Measurements from ENCODE around the gene ANKRD22.
"Not testable (repeated sequence)": the region's sequence is repeated elsewhere in the genome, so short reads cannot be mapped to it uniquely, and the experiment has no call there.

ANKRD22 gene

GRCh38 chr10:88877298-88877697 lies 25.7 kb upstream of the ANKRD22 start:
- DNase-seq: no peak

DNA sequence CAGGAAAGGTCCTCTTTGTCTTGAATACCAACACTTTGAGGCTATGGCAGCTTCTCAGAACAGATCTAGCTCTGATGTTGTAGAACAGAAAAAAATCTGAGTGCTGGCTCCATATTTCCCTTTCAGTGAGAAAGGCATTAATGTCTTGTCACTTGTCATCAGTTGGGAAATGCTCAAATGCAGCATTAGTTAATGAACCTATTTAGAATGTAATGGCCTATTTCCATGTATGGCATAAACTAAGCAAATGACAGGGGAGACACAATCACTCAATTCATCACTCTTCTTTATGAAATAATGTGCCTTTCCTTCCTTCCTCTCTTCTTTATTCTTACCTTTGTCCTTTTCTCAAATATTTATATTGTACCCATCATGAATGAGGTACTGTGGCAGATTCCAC lies 23.4 kb upstream of the ANKRD22 start:
- DNase-seq: no peak

DNA sequence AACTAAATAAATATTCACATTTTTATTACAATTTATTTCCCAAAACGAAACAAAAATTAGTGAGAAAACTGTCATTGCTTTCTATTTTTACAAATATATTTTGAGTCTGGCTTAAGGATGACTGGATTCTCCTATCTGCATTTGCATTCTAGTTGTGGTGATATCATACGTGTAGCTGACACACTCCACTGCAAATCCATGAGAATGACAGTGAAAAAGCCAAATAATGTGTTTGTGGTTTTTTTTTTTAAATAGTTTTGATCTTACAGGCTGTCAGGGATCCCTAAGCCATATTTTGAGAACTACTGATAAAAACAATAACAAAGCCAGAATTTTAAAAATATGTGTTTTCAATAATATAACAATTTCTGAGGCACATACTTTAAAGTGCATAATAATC lies 22.6 kb upstream of the ANKRD22 start:
- no peak for DNase-seq

DNA sequence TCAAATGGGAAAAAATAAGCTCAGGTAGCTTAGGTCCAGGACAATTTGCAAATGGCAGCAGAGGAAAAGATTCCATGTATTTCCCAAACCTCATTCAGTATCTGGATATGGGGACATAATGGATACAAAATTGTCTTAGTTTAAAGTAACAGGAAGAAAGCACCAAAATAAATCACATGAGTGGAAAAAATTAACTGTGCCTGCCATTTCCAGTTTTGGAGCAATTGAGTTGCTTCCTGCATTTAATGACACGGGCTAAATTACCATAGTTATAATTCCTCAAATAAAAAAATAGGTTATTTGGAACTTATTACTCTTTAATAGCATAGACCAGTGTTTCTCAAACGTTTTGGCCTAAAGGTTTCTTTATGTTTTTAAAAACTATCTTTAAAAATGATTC lies 22.1 kb upstream of the ANKRD22 start:
- DNase-seq: no peak

DNA sequence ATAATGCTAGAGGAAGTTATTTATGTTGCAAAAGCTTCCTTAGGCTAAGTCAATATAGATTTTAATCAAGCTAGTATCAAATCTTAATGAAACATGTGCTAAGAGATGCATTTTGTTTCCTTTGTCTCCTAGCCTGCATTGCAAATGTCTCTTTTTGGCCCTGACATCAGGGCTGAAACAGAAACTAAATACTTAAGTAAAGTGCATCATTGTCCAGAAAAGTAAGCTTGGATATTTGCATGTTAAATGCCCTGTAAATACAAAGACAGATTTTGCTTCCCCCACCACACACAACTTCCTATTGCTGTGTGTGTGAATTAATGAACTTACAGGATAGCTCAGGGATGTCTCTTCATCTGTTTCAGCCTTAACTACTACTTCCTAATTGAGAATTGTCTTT lies 18.4 kb upstream of the ANKRD22 start:
- no peak for DNase-seq

GRCh38 chr10:88866454-88866853 lies 14.8 kb upstream of the ANKRD22 start:
- DNase-seq: no peak

- DNase-seq: no peak
Measured at GRCh38 chr10:88865281-88865876, 13.7 kb upstream of the ANKRD22 start.

DNA sequence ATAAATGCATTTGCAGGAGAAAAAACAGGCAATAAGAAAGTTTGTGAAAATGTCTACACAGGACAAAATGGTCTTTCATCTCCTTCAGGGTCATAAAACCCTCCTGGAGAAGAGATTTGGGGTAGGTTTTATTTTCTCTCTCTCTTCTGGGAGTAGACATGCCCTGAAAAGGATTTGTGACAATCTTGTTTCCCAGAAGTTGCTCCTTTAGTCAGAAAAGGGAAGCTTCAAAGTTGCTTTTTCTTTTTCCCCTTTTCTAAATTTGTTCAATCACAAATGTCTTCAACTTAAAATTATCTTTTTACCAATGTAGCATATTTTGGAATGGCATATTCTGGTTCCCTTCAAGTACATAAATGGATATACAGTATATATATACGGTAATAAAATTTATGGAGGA lies 9.4 kb upstream of the ANKRD22 start:
- DNase-seq: no peak

GRCh38 chr10:88858491-88858890 lies 6.8 kb upstream of the ANKRD22 start:
- DNase-seq: no peak

GRCh38 chr10:88857831-88858230 lies 6.2 kb upstream of the ANKRD22 start:
- DNase-seq: no peak

- DNase-seq: no peak
Measured at GRCh38 chr10:88854684-88855083, 3.0 kb upstream of the ANKRD22 start.

DNA sequence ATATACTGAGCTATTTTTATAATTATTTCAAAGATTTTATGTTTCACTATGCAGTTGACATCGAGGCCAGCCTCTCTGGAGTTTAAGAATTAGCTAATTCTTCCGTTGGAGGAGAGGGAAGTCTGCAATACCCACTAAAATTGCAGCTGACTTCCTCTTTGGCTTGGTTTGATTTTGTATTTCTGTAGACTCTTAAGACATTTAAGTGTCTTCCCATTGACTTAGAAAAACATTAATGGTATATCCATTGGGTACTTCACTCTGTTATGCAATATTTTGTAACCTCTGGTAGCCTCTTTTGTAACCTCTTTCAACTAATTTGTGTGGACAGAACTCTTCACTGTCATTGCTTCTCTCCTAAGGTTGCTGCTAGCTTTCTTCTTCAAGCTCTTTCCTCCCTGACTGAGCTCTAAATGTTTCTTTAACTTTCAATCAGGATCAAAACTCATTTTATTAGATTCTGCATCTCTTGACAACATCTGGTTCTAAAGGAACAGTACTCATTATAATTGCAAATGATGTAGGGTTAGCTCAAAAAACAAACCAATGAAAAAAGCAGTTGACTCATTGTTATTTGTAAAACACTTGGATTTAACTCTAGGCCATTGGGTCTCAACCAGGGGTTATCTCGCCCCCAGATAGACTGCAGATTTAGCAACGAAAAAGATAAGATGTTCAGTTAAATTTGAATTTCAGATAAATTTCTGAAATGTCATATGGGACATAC lies 1.7 kb upstream of the ANKRD22 start:
- no peak for DNase-seq

DNA sequence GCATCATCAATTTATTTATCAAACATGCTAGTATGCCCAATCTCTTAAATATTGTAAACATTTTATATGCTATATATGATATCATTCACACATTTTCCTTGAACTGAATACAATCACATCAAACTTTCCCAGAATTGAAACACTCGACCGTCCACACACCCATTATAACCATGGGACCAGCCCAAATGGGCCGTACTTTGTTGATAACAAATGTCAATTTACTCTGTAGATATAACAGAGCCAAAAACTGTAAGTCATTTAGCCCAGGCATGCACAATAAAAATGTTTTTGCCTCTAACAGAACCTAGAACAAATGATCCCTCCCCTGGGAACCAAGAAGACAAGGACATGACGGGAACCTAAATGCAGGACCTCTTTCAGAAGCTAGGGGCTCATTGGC lies 683 bp upstream of the ANKRD22 start:
- no peak for DNase-seq

DNA sequence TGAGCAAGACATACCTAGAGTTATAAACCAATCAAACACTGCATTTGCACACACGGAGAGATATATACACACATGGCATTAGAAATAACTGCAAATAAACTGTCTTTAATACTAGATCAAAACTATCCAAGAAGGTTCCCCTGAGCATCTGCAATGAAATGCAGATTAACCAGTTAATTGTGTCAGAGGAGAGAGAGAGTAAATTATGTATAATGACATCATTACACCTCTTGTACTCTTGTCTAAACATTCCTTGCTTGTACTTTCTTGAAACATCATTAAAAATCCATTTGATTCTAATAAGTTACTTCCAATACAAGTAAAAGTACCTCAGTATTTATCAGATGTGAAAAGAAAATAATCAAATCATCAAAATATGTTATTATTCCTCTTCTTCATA lies 932 bp downstream of the ANKRD22 start:
- DNase-seq: no peak

DNA sequence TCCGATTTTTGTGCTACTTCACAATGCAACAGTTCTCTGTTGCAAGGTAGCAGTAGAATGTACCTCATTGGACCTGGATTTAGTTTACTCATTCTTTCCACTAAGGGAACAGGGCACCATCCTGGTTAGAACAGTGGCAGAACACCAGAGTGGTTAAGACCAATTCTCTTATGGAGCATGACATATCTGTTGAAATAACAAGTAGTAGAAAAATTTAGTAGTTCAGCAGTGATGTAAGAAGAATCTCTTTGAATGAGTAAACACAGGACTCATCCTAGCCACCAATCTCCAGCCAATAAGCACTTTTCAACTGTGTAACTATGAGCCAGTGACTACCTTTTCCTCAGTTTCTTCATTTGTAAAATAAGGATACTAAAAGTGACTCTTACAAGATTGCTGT lies 2.4 kb downstream of the ANKRD22 start:
- no peak for DNase-seq

- DNase-seq: no peak
Measured at GRCh38 chr10:88848499-88848898, 3.1 kb downstream of the ANKRD22 start.

DNA sequence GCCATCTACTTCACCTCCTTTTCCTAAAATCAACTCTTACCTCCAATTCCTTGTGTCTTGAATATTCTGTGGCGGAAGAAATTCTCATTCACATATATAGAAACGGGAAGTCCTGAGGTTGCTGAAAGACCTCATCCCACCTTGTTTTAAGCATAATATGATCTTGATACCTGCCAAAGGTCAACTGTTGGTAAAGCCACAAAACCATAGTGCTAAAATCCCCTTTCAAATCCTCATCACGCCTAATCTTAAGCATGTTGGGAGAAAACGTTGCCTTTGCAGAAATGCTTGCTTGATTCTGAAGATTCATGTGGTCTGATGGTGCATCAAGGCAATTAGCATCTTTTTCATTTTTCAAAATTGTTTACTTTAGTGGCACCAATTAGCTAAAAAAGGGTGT lies 8.5 kb downstream of the ANKRD22 start:
- no peak for DNase-seq

- DNase-seq: no peak
Measured at GRCh38 chr10:88841316-88842111, 10.1 kb downstream of the ANKRD22 start.

GRCh38 chr10:88840881-88841280 lies 10.8 kb downstream of the ANKRD22 start:
- no peak for DNase-seq

DNA sequence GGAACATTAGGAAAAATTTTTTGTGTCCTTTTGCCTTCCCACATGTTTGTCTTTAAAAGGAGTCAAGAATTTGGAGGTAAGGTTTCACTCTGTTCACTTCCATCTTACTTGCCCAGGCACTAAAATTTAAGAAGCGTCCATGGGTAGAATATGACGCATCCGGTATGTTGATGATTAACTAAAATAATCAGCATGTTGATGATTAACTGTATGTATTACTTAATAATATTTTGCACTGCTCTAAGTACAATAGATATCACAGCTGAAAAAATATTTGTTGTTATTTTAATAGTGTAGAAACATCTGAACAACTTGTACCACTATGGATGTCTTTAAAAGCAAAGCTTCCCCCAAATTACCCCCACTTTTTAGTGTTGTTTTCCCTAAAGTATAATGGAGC lies 11.5 kb downstream of the ANKRD22 start:
- DNase-seq: no peak

- no peak for DNase-seq
Measured at GRCh38 chr10:88838766-88839350, 12.8 kb downstream of the ANKRD22 start.

- DNase-seq: not testable (repeated sequence)
Measured at GRCh38 chr10:88837632-88838031, 14.0 kb downstream of the ANKRD22 start.

GRCh38 chr10:88835910-88836221 lies 15.8 kb downstream of the ANKRD22 start:
- no peak for DNase-seq
